ENCODE results near the gene UGGT1. TPM values are rescaled to one million over a fixed set of nuclear protein-coding genes. Genes with fewer than 3 reads are reported as not detected.
A peak's percentile ranks its signal among the peaks of the same experiment; 100 is the strongest.

Gene UGGT1, protein sequence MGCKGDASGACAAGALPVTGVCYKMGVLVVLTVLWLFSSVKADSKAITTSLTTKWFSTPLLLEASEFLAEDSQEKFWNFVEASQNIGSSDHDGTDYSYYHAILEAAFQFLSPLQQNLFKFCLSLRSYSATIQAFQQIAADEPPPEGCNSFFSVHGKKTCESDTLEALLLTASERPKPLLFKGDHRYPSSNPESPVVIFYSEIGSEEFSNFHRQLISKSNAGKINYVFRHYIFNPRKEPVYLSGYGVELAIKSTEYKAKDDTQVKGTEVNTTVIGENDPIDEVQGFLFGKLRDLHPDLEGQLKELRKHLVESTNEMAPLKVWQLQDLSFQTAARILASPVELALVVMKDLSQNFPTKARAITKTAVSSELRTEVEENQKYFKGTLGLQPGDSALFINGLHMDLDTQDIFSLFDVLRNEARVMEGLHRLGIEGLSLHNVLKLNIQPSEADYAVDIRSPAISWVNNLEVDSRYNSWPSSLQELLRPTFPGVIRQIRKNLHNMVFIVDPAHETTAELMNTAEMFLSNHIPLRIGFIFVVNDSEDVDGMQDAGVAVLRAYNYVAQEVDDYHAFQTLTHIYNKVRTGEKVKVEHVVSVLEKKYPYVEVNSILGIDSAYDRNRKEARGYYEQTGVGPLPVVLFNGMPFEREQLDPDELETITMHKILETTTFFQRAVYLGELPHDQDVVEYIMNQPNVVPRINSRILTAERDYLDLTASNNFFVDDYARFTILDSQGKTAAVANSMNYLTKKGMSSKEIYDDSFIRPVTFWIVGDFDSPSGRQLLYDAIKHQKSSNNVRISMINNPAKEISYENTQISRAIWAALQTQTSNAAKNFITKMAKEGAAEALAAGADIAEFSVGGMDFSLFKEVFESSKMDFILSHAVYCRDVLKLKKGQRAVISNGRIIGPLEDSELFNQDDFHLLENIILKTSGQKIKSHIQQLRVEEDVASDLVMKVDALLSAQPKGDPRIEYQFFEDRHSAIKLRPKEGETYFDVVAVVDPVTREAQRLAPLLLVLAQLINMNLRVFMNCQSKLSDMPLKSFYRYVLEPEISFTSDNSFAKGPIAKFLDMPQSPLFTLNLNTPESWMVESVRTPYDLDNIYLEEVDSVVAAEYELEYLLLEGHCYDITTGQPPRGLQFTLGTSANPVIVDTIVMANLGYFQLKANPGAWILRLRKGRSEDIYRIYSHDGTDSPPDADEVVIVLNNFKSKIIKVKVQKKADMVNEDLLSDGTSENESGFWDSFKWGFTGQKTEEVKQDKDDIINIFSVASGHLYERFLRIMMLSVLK (N-terminal part only)
- 26.4 and 29.2 TPM in 2 replicates for total RNA-seq (2014; rRNA removed; shearing (Covaris generic))

- no peaks in the 10 kb centered on the region for H3K27me3 ChIP-seq (ENCODE audit: control insufficient read depth, insufficient read depth, low read length)
- peak; percentile 95 for DNase-seq
- peaks cover 1% of the 10 kb centered on the region; the same call in 1 of the 2 replicates for H3K36me3 ChIP-seq (replicated peaks; ENCODE audit: control insufficient read depth, insufficient read depth, low read length)
Observed at GRCh38 chr2:128090945-128091725, at the start of gene UGGT1. Gene UGGT1, plus strand, starts transcription at chr2:128091200. Its CDS starts 158 bp downstream, at chr2:128091358.

DNA sequence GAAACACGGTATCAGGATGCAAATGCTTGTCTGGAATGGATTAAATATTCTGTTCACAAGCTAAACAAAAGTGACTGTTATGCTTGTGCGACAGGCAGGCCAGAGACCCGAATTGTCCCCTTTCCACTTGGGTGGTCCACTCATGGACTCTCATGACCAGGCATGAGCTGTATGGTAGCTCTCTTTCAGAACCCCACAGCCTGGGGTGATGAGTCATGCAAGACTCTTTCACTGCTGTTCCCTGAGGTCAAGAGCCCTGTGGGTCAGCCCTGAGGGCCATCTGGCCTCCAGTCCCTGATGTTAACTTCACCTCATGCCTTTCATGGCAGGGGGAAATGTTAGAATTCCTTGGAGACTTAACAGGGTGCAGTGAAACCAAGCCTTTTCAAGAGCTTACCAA, 49.4 kb upstream of the UGGT1 start:
- H3K36me3 ChIP-seq (replicated peaks; ENCODE audit: control insufficient read depth, insufficient read depth, low read length): no peaks in the 10 kb centered on the region
- no peak for DNase-seq
- H3K27me3 ChIP-seq (ENCODE audit: control insufficient read depth, insufficient read depth, low read length): no peaks in the 10 kb centered on the region
- no peak overlapping the region for H3K4me3 ChIP-seq (ENCODE audit: insufficient read depth, low read depth, low read length)

More at GRCh38 chr2:128090945-128091725, at the start of gene UGGT1:
- peak within 1 kb of the TSS; percentile 82 for H3K4me3 ChIP-seq (ENCODE audit: insufficient read depth, low read depth, low read length)

DNA sequence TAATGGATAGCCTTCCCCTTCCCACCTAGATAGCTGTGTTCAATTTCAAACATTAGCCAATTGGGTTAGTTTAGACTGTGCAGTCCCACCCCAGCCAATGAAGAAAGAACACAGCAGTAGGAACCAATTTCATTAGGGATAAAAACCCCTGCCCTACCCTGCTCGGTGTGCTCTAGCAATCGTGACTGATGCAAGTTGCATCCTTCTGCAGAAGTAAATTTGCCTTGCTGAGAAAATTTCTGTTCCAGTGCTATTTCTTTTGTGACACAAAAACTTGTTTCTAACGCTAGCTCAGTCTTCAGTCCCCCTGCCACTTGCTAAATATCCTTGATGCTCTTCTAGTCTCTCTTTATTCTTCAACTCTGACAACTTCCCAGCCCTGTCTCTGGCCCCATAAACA, 48.0 kb upstream of the UGGT1 start:
- H3K36me3 ChIP-seq (replicated peaks; ENCODE audit: control insufficient read depth, insufficient read depth, low read length): no peaks in the 10 kb centered on the region
- H3K27me3 ChIP-seq (ENCODE audit: control insufficient read depth, insufficient read depth, low read length): no peaks in the 10 kb centered on the region
- no peak overlapping the region for H3K4me3 ChIP-seq (ENCODE audit: insufficient read depth, low read depth, low read length)
- no peak for DNase-seq

DNA sequence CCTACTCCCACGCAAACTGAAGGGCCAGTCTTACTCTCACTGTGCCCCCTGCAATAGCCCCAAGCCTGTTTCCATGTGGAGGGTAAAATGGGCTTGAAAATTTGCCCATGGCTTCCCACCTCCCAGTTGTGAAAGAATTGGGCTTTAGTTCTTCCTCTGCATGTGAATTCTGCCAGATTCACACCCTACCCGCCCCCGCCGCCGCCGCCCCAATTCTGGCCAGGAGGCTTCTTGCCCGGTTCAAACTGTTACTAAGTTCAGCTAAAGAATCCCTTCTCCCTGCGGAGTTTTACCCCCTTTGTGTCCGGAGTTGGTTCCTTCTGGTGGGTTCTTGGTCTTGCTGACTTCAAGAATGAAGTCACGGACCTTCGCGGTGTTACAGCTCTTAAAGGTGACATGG, 37.7 kb upstream of the UGGT1 start:
- Histone ChIP-seq H3K27me3 (ENCODE audit: control insufficient read depth, insufficient read depth, low read length) (no peaks in the 10 kb centered on the region), H3K4me3 (ENCODE audit: insufficient read depth, low read depth, low read length) (no peak overlapping the region), H3K36me3 (replicated peaks; ENCODE audit: control insufficient read depth, insufficient read depth, low read length) (no peaks in the 10 kb centered on the region)
- no peak for DNase-seq

GRCh38 chr2:128054104-128054885, 36.7 kb upstream of the UGGT1 start:
- no peaks in the 10 kb centered on the region for H3K27me3 ChIP-seq (ENCODE audit: control insufficient read depth, insufficient read depth, low read length)
- H3K4me3 ChIP-seq (ENCODE audit: insufficient read depth, low read depth, low read length): no peak overlapping the region
- no peak for DNase-seq
- H3K36me3 ChIP-seq (replicated peaks; ENCODE audit: control insufficient read depth, insufficient read depth, low read length): no peaks in the 10 kb centered on the region

- no peak for DNase-seq
- H3K36me3 ChIP-seq (replicated peaks; ENCODE audit: control insufficient read depth, insufficient read depth, low read length): no peaks in the 10 kb centered on the region
- H3K4me3 ChIP-seq (ENCODE audit: insufficient read depth, low read depth, low read length): no peak overlapping the region
- H3K27me3 ChIP-seq (ENCODE audit: control insufficient read depth, insufficient read depth, low read length): no peaks in the 10 kb centered on the region
Observed at GRCh38 chr2:128057334-128057733, 33.7 kb upstream of the UGGT1 start.

GRCh38 chr2:128058114-128058513, 32.9 kb upstream of the UGGT1 start:
- no peak for DNase-seq
- no peaks in the 10 kb centered on the region for H3K36me3 ChIP-seq (replicated peaks; ENCODE audit: control insufficient read depth, insufficient read depth, low read length)
- no peaks in the 10 kb centered on the region for H3K27me3 ChIP-seq (ENCODE audit: control insufficient read depth, insufficient read depth, low read length)
- H3K4me3 ChIP-seq (ENCODE audit: insufficient read depth, low read depth, low read length): no peak overlapping the region

GRCh38 chr2:128062571-128062970, 28.4 kb upstream of the UGGT1 start:
- Histone ChIP-seq H3K36me3 (replicated peaks; ENCODE audit: control insufficient read depth, insufficient read depth, low read length) (no peaks in the 10 kb centered on the region), H3K4me3 (ENCODE audit: insufficient read depth, low read depth, low read length) (no peak overlapping the region), H3K27me3 (ENCODE audit: control insufficient read depth, insufficient read depth, low read length) (no peaks in the 10 kb centered on the region)
- no peak for DNase-seq

- DNase-seq: no peak
- Histone ChIP-seq H3K4me3 (ENCODE audit: insufficient read depth, low read depth, low read length) (no peak overlapping the region), H3K36me3 (replicated peaks; ENCODE audit: control insufficient read depth, insufficient read depth, low read length) (no peaks in the 10 kb centered on the region), H3K27me3 (ENCODE audit: control insufficient read depth, insufficient read depth, low read length) (no peaks in the 10 kb centered on the region)
Observed at GRCh38 chr2:128064353-128064752, 26.6 kb upstream of the UGGT1 start.

DNA sequence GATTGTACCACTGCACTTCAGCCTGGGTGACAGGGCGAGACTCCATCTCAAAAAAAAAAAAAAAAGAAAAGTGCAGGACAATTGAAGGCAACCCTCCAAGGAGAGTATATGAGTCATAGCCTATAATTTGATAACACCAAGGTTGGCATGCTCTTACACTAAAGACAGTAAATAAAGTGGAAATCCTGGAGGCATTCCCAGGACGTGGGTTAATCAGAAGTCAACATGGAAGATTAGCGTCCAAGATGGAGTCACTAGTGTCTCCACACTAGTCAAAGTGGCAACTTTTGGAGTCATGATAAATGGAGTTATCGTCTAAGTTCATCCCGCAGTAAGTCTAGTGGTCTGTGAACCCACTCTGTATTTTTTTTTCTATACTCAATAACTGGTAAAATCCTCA, 21.2 kb upstream of the UGGT1 start:
- Histone ChIP-seq H3K4me3 (ENCODE audit: insufficient read depth, low read depth, low read length) (no peak overlapping the region), H3K27me3 (ENCODE audit: control insufficient read depth, insufficient read depth, low read length) (no peaks in the 10 kb centered on the region), H3K36me3 (replicated peaks; ENCODE audit: control insufficient read depth, insufficient read depth, low read length) (no peaks in the 10 kb centered on the region)
- no peak for DNase-seq

- H3K27me3 ChIP-seq (ENCODE audit: control insufficient read depth, insufficient read depth, low read length): no peaks in the 10 kb centered on the region
- no peak for DNase-seq
- no peak overlapping the region for H3K4me3 ChIP-seq (ENCODE audit: insufficient read depth, low read depth, low read length)
- H3K36me3 ChIP-seq (replicated peaks; ENCODE audit: control insufficient read depth, insufficient read depth, low read length): no peaks in the 10 kb centered on the region
Observed at GRCh38 chr2:128073278-128073677, 17.7 kb upstream of the UGGT1 start.

DNA sequence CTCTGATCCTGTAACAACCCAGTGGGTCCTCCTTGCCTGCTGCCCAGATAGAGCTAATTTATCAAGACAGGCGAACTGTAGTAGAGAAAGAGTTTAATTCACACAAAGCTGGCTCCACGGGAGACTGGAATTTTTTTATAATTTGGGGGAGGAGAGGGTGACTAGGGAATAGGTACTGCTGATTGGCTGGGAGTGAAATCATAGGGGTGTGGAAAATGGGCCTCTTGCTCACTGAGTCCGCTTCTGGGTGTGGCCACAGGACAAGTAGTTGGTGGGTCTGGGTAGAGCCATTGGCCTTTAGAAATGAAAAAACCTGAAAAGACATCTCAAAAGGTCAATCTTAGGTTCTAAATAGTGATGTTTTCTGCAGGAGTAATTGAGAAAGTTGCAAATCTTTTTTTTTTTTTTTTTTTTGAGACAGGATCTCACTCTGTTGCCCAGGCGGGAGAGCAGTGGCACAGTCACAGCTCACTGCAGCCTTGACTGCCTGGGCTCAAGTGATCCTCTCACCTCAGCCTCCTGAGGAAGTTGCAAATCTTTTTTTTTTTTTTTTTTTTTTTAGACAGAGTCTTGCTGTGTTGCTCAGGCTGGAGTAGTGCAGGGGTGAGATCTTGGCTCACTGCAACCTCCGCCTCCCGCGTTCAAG, 14.4 kb upstream of the UGGT1 start:
- no peak for DNase-seq
- no peaks in the 10 kb centered on the region for H3K27me3 ChIP-seq (ENCODE audit: control insufficient read depth, insufficient read depth, low read length)
- H3K36me3 ChIP-seq (replicated peaks; ENCODE audit: control insufficient read depth, insufficient read depth, low read length): no peaks in the 10 kb centered on the region
- no peak overlapping the region for H3K4me3 ChIP-seq (ENCODE audit: insufficient read depth, low read depth, low read length)

DNA sequence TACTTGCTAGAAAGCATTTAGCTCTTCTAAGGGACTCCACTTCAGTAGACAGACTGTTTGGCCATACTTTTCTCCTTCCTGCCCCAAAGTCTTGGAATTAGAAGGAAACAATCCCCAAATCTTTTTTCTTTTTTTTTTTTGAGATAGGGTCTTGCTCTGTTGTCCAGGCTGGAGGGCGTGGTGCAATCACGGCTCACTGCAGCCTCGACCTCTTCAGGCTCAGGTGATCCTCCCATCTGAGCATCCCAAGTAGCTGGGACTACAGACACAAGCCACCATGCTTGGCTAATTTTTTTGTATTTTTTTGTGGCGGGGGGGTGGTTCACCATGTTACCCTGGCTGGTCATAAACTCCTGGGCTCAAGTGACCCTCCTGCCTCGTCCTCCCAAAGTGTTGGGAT, 6.2 kb upstream of the UGGT1 start:
- Histone ChIP-seq H3K36me3 (replicated peaks; ENCODE audit: control insufficient read depth, insufficient read depth, low read length) (no peaks in the 10 kb centered on the region), H3K27me3 (ENCODE audit: control insufficient read depth, insufficient read depth, low read length) (no peaks in the 10 kb centered on the region), H3K4me3 (ENCODE audit: insufficient read depth, low read depth, low read length) (no peak overlapping the region)
- no peak for DNase-seq
